PC-9 (cell line): ENCODE measurements around the gene EMD. TPM values are rescaled to one million over a fixed set of nuclear protein-coding genes. Genes with fewer than 3 reads are reported as not detected.
A peak's percentile ranks its signal among the peaks of the same experiment; 100 is the strongest.
"Not testable (repeated sequence)": the region's sequence is repeated elsewhere in the genome, so short reads cannot be mapped to it uniquely, and the experiment has no call there.

Source experiments
- BruUV-seq: library from RNA; stranded (reverse); fragments of 400-500 nt; replicated peaks from 2 replicates; lab custom pipeline; 2021; lab: Mats Ljungman, UMichigan
- CTCF ChIA-PET: fragments of 300-600 bp; sonication (Branson Sonifier 250); formaldehyde crosslinking; loops from one replicate; lab custom pipeline; 2022; ENCODE audit warnings: antibody characterized with exemption; lab: Charles Lee
- POLR2A ChIA-PET: fragments of 300-600 bp; sonication (Branson Sonifier 250); formaldehyde crosslinking; loops from one replicate; lab custom pipeline; 2022; ENCODE audit warnings: antibody characterized with exemption; ENCODE audit not compliant: unreplicated experiment; lab: Charles Lee
- DNase-seq, 2 experiments: peaks; one replicate each; pipeline versions ENCODE4 v3.0.0 to v3.0.0-alpha.2; 2015 to 2022; ENCODE audit warnings: mixed read lengths in 1 of 2
- H2AFZ ChIP-seq: fragments of 200-600 bp; sonication (generic); 2 replicates; pipeline ENCODE4 v1.8.1; 2017; ENCODE audit warnings: antibody characterized with exemption
- H3F3A ChIP-seq: fragments of 200-600 bp; sonication (generic); 2 replicates; pipeline ENCODE4 v1.8.1; 2017; ENCODE audit warnings: antibody characterized with exemption, mild to moderate bottlenecking, low read depth; ENCODE audit not compliant: insufficient read depth
- H3K27ac ChIP-seq: fragments of 200-600 bp; sonication (generic); 2 replicates; pipeline ENCODE4 v1.6.1; 2016; ENCODE audit warnings: mixed run types
- H3K27me3 ChIP-seq: fragments of 200-600 bp; sonication (generic); 2 replicates; pipeline ENCODE4 v1.6.1; 2016; ENCODE audit warnings: low read depth, mixed run types; ENCODE audit not compliant: insufficient read depth
- H3K36me3 ChIP-seq: fragments of 200-600 bp; sonication (generic); 2 replicates; pipeline ENCODE4 v1.6.1; 2016; ENCODE audit warnings: low read depth, mixed run types
- H3K4me1 ChIP-seq: fragments of 200-600 bp; sonication (generic); replicated peaks from 2 replicates; pipeline ENCODE4 v1.6.1; 2016; ENCODE audit warnings: mixed run types; ENCODE audit not compliant: insufficient read depth
- H3K4me2 ChIP-seq: fragments of 200-600 bp; sonication (generic); 2 replicates; pipeline ENCODE4 v1.6.1; 2017; ENCODE audit warnings: mixed run types
- H3K4me3 ChIP-seq: fragments of 200-600 bp; sonication (generic); 2 replicates; pipeline ENCODE4 v1.6.1; 2016; ENCODE audit warnings: mixed run types
- H3K79me2 ChIP-seq: fragments of 200-600 bp; sonication (generic); 2 replicates; pipeline ENCODE4 v1.6.1; 2017; ENCODE audit warnings: low read depth, mixed run types
- H3K9me2 ChIP-seq: fragments of 200-600 bp; sonication (generic); 2 replicates; pipeline ENCODE4 v1.8.1; 2017; ENCODE audit warnings: mild to moderate bottlenecking; ENCODE audit not compliant: insufficient read depth
- H3K9me3 ChIP-seq: fragments of 200-600 bp; sonication (generic); 2 replicates; pipeline ENCODE4 v1.8.1; 2016; ENCODE audit warnings: low read depth; ENCODE audit not compliant: insufficient read depth
- H4K20me1 ChIP-seq: fragments of 200-600 bp; sonication (generic); 2 replicates; pipeline ENCODE4 v1.8.1; 2017; ENCODE audit not compliant: insufficient read depth
- EZH2 ChIP-seq: fragments of 200-600 bp; sonication (generic); IDR thresholded peaks from 2 replicates; pipeline ENCODE4 v1.8.0; 2017; ENCODE audit warnings: antibody characterized with exemption, low read depth
- intact Hi-C: fragments of 100-400 bp; cut with micrococcal nuclease; formaldehyde crosslinking; loops from one replicate; pipeline ENCODE4 v1.10.0; 2022; ENCODE audit not compliant: unreplicated experiment
- total RNA-seq: library from RNA; stranded (reverse); gene quantifications from 2 replicates; pipeline ENCODE4 v1.2.3, GENCODE V29; 2021
- TF ChIP-seq, protein P1 (sequence below): fragments of 200-600 bp; sonication (generic); conservative IDR thresholded peaks from 2 replicates; pipeline ENCODE4 v1.6.1; 2017; ENCODE audit warnings: mixed run types, antibody characterized with exemption, mild to moderate bottlenecking, moderate library complexity

EMD gene
- total RNA-seq, 1 experiment from 2014 or later = 164 TPM

DNA sequence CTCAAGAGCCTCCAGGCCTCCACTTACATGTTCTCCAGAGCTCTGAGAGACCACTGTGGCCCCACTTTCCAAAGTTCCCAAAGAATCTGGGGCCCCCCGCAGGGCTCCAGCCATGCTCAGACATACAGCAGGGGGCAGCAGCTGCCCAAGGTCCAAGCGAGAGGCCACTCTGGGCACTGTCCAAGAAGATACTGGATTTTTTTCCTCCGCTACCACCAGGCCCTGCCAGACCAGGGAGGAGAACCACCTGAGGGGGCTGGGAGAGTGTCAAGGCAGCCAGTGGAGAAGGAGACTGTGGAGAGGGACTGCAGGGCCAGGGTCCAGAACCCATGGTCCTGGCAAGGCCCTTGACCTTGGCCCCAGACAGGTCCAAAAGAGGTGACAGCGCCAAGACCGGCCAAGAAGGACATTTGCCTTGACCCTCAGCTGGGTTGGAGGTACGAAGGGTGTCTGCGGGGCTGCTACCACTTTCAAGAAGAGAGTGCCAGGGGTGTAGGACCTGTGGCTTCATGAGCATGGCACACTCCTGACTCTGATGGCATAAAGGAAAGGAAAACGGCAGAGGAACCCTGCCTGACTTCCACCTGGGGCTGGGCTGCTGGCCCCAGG, 5.3 kb downstream of the EMD start:
- Histone ChIP-seq H3K4me1 (no peaks in the 10 kb centered on the region), H3K9me2 (no peaks in the 10 kb centered on the region), H3K27me3 (no peaks in the 10 kb centered on the region), H2AFZ (no peak overlapping the region), H3K4me2 (no peak overlapping the region), H3K36me3 (no peaks in the 10 kb centered on the region), H3K4me3 (no peak overlapping the region), H3K9me3 (no peaks in the 10 kb centered on the region), H4K20me1 (no peaks in the 10 kb centered on the region), H3F3A (no peaks in the 10 kb centered on the region), H3K79me2 (peaks cover 12% of the 10 kb centered on the region; the same call in 1 of the 2 replicates), H3K27ac (no peak overlapping the region)
- POLR2A ChIA-PET = interaction anchor here (0.5 kb wide), 1 partner anchor 9 kb away, joined by 3 read pairs; no protein-coding TSS in a partner anchor
- intact Hi-C loops = no loop called here
- TF ChIP-seq, protein P1, sequence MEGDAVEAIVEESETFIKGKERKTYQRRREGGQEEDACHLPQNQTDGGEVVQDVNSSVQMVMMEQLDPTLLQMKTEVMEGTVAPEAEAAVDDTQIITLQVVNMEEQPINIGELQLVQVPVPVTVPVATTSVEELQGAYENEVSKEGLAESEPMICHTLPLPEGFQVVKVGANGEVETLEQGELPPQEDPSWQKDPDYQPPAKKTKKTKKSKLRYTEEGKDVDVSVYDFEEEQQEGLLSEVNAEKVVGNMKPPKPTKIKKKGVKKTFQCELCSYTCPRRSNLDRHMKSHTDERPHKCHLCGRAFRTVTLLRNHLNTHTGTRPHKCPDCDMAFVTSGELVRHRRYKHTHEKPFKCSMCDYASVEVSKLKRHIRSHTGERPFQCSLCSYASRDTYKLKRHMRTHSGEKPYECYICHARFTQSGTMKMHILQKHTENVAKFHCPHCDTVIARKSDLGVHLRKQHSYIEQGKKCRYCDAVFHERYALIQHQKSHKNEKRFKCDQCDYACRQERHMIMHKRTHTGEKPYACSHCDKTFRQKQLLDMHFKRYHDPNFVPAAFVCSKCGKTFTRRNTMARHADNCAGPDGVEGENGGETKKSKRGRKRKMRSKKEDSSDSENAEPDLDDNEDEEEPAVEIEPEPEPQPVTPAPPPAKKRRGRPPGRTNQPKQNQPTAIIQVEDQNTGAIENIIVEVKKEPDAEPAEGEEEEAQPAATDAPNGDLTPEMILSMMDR = no peak
- no peak for TF ChIP-seq EZH2
- BruUV-seq = no TSS peak
- DNase-seq = no peak
- CTCF ChIA-PET = interaction anchor here (2.1 kb wide), 1 partner anchor 11 kb away, joined by 9 read pairs; no protein-coding TSS in a partner anchor

DNA sequence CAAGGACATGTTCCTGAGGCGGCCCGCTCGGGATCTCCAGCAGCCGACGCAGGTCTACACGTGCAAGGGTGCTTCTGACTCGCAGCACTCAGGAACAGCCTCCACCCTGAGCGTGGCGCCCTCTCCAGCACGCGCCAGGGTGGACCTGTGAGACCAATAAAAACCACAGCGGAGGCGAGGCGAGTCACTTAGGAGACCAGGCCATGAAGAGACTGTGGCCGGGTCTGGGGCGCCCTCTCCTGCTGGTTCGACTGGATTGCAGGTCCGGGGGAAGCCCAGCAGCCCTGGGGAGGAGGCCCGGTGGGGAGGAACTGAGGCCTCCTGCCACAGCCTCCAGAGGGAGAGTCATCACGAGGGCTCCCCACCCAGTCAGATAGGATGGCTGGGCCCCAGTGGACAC, 9.0 kb downstream of the EMD start:
- H3K79me2 ChIP-seq, H3K4me2 ChIP-seq, H4K20me1 ChIP-seq, CTCF ChIA-PET, POLR2A ChIA-PET, H3K4me1 ChIP-seq, H3K27ac ChIP-seq, H2AFZ ChIP-seq, H3K4me3 ChIP-seq, H3K36me3 ChIP-seq, H3K27me3 ChIP-seq, BruUV-seq, H3K9me3 ChIP-seq, intact Hi-C loops, H3F3A ChIP-seq, DNase-seq, H3K9me2 ChIP-seq: not testable (repeated sequence)

DNA sequence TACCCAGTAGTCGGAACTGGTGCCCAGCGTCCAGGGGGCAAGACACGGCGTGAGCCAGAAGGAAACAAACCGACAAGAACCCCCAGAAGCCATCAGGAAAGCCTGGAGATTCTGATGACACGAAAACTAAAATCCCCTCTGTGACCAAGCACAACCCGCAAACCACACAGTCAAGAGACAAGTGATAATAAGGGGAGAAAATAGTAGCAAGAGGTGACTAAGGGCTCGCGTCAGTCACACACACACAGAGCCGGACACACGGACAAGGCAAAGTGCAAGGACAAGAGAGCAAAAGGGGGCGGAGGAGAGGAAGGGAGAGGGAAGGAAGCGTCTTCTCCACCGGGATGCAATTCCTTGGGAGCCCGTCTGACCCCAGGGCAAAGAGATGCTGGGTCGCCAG, 9.6 kb downstream of the EMD start:
- H3K4me1 ChIP-seq, H3K9me3 ChIP-seq, H3K4me2 ChIP-seq, BruUV-seq, H3K9me2 ChIP-seq, intact Hi-C loops, DNase-seq, H3F3A ChIP-seq, H3K27me3 ChIP-seq, H3K27ac ChIP-seq, H3K4me3 ChIP-seq, CTCF ChIA-PET, H2AFZ ChIP-seq, H4K20me1 ChIP-seq, H3K79me2 ChIP-seq, POLR2A ChIA-PET, H3K36me3 ChIP-seq: not testable (repeated sequence)

DNA sequence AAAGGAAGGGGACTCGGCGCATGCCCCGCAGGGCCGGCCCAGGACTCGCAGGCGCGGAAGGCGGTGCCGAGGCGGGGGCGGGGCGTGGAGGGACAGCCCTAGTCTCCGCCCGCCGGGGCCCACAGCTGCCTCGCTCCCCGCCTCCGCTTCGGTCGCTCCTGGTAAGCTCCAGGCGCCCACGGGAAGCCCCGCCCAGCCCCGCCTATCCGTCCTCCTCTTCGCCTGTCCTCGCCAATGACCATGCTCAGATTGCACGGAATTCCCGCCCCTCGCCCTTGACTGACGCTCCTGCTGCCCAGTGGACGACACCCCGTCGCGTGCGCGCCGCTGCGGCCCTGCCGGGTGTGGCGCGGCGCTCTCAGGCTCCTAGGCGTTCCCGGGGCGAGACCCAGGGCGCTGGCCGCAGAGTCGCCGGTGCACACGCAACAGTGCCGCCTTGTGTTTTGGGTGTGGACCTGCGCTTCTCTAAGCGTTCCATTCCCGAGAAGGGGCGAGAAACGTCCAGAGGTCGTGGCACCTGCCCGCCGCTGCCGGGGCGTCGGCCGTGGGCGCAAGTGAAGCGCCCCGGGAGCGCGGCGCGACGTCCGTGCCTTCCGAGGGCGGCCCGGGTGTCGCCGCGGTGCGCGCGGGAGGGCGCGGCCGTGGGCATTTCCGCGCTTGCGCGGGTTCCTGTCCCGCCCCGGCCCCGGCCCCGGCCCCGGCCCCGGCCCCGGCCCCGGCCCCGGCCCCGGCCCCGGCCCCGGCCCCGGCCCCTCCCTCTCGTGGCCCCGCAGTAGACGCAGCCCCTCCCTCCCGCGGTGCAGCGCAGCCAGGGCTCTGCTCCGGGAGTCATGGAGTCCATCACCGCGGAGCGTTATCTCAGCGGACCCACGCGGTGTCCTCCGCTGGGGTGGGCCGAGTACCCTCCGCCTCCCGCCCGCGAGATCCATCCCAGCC, 11.0 kb downstream of the EMD start:
- peak in 1 of 2 experiments; percentile 55 for DNase-seq
- CTCF ChIA-PET, H3F3A ChIP-seq, BruUV-seq, H3K27me3 ChIP-seq, H3K4me3 ChIP-seq, POLR2A ChIA-PET, H3K9me2 ChIP-seq, H2AFZ ChIP-seq, H3K79me2 ChIP-seq, intact Hi-C loops, H3K4me1 ChIP-seq, H3K9me3 ChIP-seq, H3K27ac ChIP-seq, H4K20me1 ChIP-seq, H3K36me3 ChIP-seq, H3K4me2 ChIP-seq: not testable (repeated sequence)

DNA sequence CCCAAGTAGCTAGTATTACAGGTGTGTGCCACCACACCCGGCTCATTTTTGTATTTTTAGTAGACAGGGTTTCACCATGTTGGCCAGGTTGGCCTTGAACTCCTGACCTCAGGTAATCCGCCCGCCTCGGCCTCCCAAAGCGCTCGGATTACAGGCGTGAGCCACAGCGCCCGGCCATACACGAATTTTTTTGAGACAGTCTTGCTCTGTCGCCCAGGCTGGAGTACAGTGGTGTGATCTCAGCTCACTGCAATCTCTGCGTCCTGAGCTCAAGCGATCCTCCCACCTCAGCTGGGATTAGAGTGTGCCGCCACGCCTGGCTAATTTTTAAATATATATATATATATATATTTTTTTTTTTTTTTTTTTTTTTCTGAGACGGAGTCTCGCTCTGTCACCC, 17.3 kb downstream of the EMD start:
- Histone ChIP-seq H3F3A (peaks cover 41% of the 10 kb centered on the region), H3K79me2 (peaks cover 29% of the 10 kb centered on the region), H3K4me1 (peaks cover 12% of the 10 kb centered on the region), H3K27ac (peak overlapping the region; percentile 97), H3K4me2 (peak overlapping the region; percentile 66), H3K4me3 (peak overlapping the region; percentile 93; the same call in 1 of the 2 replicates), H4K20me1 (peaks cover 20% of the 10 kb centered on the region), H3K36me3 (peaks cover 20% of the 10 kb centered on the region)
- CTCF ChIA-PET = interaction anchor here (4.4 kb wide), 1 partner anchor 22 kb away, joined by 14 read pairs; the partner anchor contains the start of gene FLNA
- H3K9me2 ChIP-seq, H3K27me3 ChIP-seq, H2AFZ ChIP-seq, H3K9me3 ChIP-seq, BruUV-seq: not testable (repeated sequence)
- DNase-seq = peak in 1 of 2 experiments; percentile 57
- intact Hi-C loops = loop anchor here (5.0 kb wide), 4 partner anchors 46 to 136 kb away; partner anchors contain the start of genes FAM50A, PLXNA3 and UBL4A
- POLR2A ChIA-PET = interaction anchor here (0.6 to 1.0 kb wide), 6 partner anchors 22 to 378 kb away, joined by 3 to 10 read pairs (median 4); no protein-coding TSS in a partner anchor
